Skeletal muscle satellite cell (primary cell): Measurements from ENCODE around the gene CLDN25. TPM values are rescaled to one million over a fixed set of nuclear protein-coding genes. Genes with fewer than 3 reads are reported as not detected.

Experiments used
- H3K27me3 ChIP-seq: 2 replicates; pipeline ENCODE4 v1.7.0; 2013; ENCODE audit warnings: low read length; ENCODE audit not compliant: control insufficient read depth, insufficient read depth
- H3K36me3 ChIP-seq: 2 replicates; pipeline ENCODE4 v1.7.0; 2013; ENCODE audit warnings: mild to moderate bottlenecking, control low read depth, low read length; ENCODE audit not compliant: insufficient read depth
- H3K4me1 ChIP-seq: 2 replicates; pipeline ENCODE4 v1.7.0; 2013; ENCODE audit warnings: low read length; ENCODE audit not compliant: control insufficient read depth, insufficient read depth
- H3K4me2 ChIP-seq: 2 replicates; pipeline ENCODE4 v1.7.0; 2013; ENCODE audit warnings: mild to moderate bottlenecking, low read length
- H3K4me3 ChIP-seq: 2 replicates; pipeline ENCODE4 v1.7.0; 2013; ENCODE audit warnings: low read length
- H3K9ac ChIP-seq: 2 replicates; pipeline ENCODE4 v1.7.0; 2013; ENCODE audit warnings: mild to moderate bottlenecking, low read depth, low read length, moderate library complexity
- H3K9me3 ChIP-seq: replicated peaks from 2 replicates; pipeline ENCODE4 v1.7.0; 2013; ENCODE audit warnings: mild to moderate bottlenecking, control low read depth, low read length
- small RNA-seq: library from RNA; depleted of rRNA; stranded (forward); fragments of <200 nt; gene quantifications from one replicate; pipeline ENCODE3, GENCODE V24; 2012

CLDN25 gene

GRCh38 chr11:113817162-113817561, 37.6 kb downstream of the CLDN25 start:
- H3K9ac ChIP-seq = no peak overlapping the region
- H3K36me3 ChIP-seq = peaks cover 3% of the 10 kb centered on the region
- H3K4me1 ChIP-seq = no peaks in the 10 kb centered on the region
- no peaks in the 10 kb centered on the region for H3K27me3 ChIP-seq
- no peak overlapping the region for H3K4me3 ChIP-seq
- no peak overlapping the region for H3K4me2 ChIP-seq
- H3K9me3 ChIP-seq = no peaks in the 10 kb centered on the region

- Histone ChIP-seq H3K4me1 (no peaks in the 10 kb centered on the region), H3K36me3 (peaks cover 3% of the 10 kb centered on the region)
These were observed 38.0 kb downstream of the CLDN25 start for GRCh38 chr11:113817626-113818025.

GRCh38 chr11:113818426-113818825, 38.8 kb downstream of the CLDN25 start:
- H3K9ac ChIP-seq = no peak overlapping the region
- H3K4me1 ChIP-seq = no peaks in the 10 kb centered on the region
- peaks cover 3% of the 10 kb centered on the region for H3K36me3 ChIP-seq
- no peaks in the 10 kb centered on the region for H3K27me3 ChIP-seq
- no peak overlapping the region for H3K4me3 ChIP-seq
- H3K4me2 ChIP-seq = no peak overlapping the region
- H3K9me3 ChIP-seq = no peaks in the 10 kb centered on the region

More at GRCh38 chr11:113817626-113818025, 38.0 kb downstream of the CLDN25 start:
- H3K9me3 ChIP-seq = no peaks in the 10 kb centered on the region
- no peak overlapping the region for H3K4me3 ChIP-seq
- H3K27me3 ChIP-seq = no peaks in the 10 kb centered on the region
- H3K9ac ChIP-seq = no peak overlapping the region
- no peak overlapping the region for H3K4me2 ChIP-seq

GRCh38 chr11:113827477-113827876, 47.9 kb downstream of the CLDN25 start:
- Histone ChIP-seq H3K9me3 (no peaks in the 10 kb centered on the region), H3K4me2 (no peak overlapping the region), H3K4me1 (no peaks in the 10 kb centered on the region), H3K9ac (no peak overlapping the region), H3K4me3 (no peak overlapping the region), H3K27me3 (no peaks in the 10 kb centered on the region), H3K36me3 (no peaks in the 10 kb centered on the region)

- Histone ChIP-seq H3K27me3 (no peaks in the 10 kb centered on the region), H3K36me3 (no peaks in the 10 kb centered on the region), H3K9ac (no peak overlapping the region), H3K4me1 (no peaks in the 10 kb centered on the region), H3K9me3 (no peaks in the 10 kb centered on the region), H3K4me2 (no peak overlapping the region), H3K4me3 (no peak overlapping the region)
These were observed 48.6 kb downstream of the CLDN25 start for GRCh38 chr11:113828191-113828590.

- Histone ChIP-seq H3K36me3 (no peaks in the 10 kb centered on the region), H3K4me2 (no peak overlapping the region)
These were observed 50.2 kb downstream of the CLDN25 start for GRCh38 chr11:113829751-113830150.

More at GRCh38 chr11:113829751-113830150, 50.2 kb downstream of the CLDN25 start:
- no peak overlapping the region for H3K9ac ChIP-seq
- H3K4me3 ChIP-seq = no peak overlapping the region
- no peaks in the 10 kb centered on the region for H3K4me1 ChIP-seq
- H3K9me3 ChIP-seq = no peaks in the 10 kb centered on the region
- H3K27me3 ChIP-seq = no peaks in the 10 kb centered on the region

Small RNAs within 50 kb of the gene (small RNA-seq; reads per million reads assigned to genes)
- gene LRRC37A13P (not detected), gene RPS29P19 (not detected)
